ENCODE data around the gene LPO.

LPO gene

GRCh38 chr17:58279016-58279711 lies 40.8 kb downstream of the LPO start:
- no peak for DNase-seq

- no peak for DNase-seq
Observed at GRCh38 chr17:58279736-58280479, 41.5 kb downstream of the LPO start.

GRCh38 chr17:58280480-58281217 lies 42.3 kb downstream of the LPO start, which contains the start of gene MPO:
TSS of gene MPO (minus strand) at chr17:58280935. CDS start at chr17:58280758, 177 bp downstream.
- DNase-seq = no peak

GRCh38 chr17:58281511-58282011 lies 43.2 kb downstream of the LPO start:
- DNase-seq = no peak

- DNase-seq = no peak
Observed at GRCh38 chr17:58282442-58282841, 44.1 kb downstream of the LPO start.

- no peak for DNase-seq
Observed at GRCh38 chr17:58283674-58284612, 45.6 kb downstream of the LPO start.

GRCh38 chr17:58284613-58285421 lies 46.4 kb downstream of the LPO start:
- DNase-seq = no peak

GRCh38 chr17:58285422-58285810 lies 47.0 kb downstream of the LPO start:
- no peak for DNase-seq

- DNase-seq = no peak
Observed at GRCh38 chr17:58289869-58290268, 51.5 kb downstream of the LPO start.

GRCh38 chr17:58291246-58291645 lies 52.9 kb downstream of the LPO start:
- DNase-seq = no peak

- no peak for DNase-seq
Observed at GRCh38 chr17:58294034-58294433, 55.6 kb downstream of the LPO start.

- no peak for DNase-seq
Observed at GRCh38 chr17:58300336-58300735, 62.0 kb downstream of the LPO start.

- no peak for DNase-seq
Observed at GRCh38 chr17:58301504-58302150, 63.2 kb downstream of the LPO start.

- DNase-seq = no peak
Observed at GRCh38 chr17:58302171-58302918, 64.0 kb downstream of the LPO start.

GRCh38 chr17:58302919-58303585 lies 64.7 kb downstream of the LPO start:
- no peak for DNase-seq

- peak; percentile 61 for DNase-seq
Observed at GRCh38 chr17:58303971-58304749, 65.8 kb downstream of the LPO start.

GRCh38 chr17:58304750-58305486 lies 66.5 kb downstream of the LPO start:
- DNase-seq = no peak

GRCh38 chr17:58305626-58306025 lies 67.2 kb downstream of the LPO start:
- DNase-seq = no peak

Measured in NCI-H1436 (cell line).